Measurements from ENCODE around the gene COX17. TPM values are rescaled to one million over a fixed set of nuclear protein-coding genes. Genes with fewer than 3 reads are reported as not detected.

The COX17 gene
- total RNA-seq, 4 donors from 2014 or later: 16.2 to 43.1 (median 29.9) TPM

DNA sequence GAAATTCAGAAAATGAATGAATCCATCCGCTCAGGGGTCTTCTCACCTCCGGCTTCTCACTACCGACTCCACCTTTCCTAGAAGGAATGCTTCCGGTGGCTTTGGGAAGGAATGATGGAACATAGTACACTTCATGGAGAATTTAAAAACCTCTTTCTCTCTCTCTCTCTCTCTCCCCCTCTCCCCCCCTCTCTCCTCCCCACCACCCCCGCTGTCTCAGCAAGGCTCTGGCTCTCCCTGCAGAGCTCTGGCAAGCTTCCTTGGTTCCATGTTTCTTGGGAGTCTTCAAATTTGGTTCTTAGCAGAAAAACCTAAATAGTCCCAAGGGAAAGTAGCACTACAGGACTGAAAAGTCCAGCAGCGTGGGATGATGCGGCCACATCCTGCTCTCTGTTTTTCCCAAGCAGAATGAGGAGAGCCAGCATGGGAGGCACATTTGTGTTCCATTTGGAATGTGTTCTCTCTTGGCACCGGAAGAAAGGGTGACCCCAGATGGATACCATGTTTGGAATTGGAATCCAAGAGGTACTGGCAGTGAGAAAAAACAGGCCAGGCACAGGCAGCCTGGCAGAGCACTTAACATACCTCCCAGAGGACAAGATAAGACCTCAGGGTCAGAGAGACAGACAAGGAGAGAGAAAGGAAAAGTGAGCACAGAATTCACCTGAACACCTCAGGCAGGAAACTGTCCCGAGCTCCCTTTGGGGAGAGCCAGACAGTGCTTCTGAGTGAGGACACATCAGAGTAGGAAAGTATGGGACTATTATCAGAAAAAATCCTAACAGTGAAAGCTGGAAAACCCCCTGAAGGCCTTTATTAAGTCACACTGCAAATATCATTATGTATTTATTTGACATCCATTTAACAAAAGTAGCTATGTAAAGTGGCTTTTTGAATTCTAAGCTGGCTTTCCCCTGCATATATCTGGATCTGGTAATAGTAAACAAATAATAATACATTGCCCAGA is 16.4 kb downstream of the COX17 start, which contains the start of gene POPDC2:
POPDC2 (minus strand) TSS at position 116 of the 967 bp plus-strand sequence. CDS start 166 bp downstream, outside the sequence.
- 68 to 76% methylated on average over 9 of the region's 9 CpGs for WGBS, 2 donors
- DNase-seq (ENCODE audit: low spot score in 2 of 2): no peak
- intact Hi-C loops (cut with DNase I; ENCODE audit: low total_unique reads): no loop called here
- no peak within 1 kb of the TSS for H3K4me3 ChIP-seq (ENCODE audit: low read depth, poor library complexity, severe bottlenecking)
- TF ChIP-seq POLR2A (IDR thresholded peaks at IDR 0.05): no peak
- TF ChIP-seq, protein P1, sequence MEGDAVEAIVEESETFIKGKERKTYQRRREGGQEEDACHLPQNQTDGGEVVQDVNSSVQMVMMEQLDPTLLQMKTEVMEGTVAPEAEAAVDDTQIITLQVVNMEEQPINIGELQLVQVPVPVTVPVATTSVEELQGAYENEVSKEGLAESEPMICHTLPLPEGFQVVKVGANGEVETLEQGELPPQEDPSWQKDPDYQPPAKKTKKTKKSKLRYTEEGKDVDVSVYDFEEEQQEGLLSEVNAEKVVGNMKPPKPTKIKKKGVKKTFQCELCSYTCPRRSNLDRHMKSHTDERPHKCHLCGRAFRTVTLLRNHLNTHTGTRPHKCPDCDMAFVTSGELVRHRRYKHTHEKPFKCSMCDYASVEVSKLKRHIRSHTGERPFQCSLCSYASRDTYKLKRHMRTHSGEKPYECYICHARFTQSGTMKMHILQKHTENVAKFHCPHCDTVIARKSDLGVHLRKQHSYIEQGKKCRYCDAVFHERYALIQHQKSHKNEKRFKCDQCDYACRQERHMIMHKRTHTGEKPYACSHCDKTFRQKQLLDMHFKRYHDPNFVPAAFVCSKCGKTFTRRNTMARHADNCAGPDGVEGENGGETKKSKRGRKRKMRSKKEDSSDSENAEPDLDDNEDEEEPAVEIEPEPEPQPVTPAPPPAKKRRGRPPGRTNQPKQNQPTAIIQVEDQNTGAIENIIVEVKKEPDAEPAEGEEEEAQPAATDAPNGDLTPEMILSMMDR (IDR thresholded peaks at IDR 0.05): no peak

DNA sequence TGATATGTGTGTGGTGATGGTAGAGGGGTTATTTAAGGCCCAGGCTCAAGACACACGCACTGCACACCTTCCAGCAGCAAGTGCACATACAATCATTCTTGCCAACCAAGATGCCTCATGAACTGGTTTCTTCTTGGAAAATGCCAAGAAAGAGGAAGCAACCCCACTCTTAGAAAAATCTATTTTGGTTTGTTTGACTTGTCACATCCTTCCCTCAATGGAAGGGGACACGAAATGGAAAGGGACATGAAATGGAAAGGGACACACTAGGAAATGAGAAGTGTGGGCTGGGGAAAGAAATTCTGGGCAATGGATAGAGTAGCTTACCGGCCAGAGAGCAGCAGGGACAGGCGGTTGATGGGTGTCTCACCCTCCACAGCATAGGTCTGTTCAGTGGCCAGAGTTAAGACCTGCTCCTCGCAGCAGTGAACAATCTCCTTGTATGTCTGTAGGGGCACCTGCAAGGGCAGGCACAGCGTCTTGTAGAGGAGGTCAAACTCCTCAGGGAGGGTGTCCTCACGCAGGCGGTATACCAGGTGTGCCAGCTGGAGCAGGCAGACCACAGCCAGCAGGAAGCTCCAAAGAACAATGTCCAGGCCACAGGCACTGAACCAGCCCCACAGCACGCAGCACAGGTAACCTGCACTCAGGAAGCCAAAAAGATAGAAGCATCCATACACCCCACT is 17.5 kb downstream of the COX17 start:
- WGBS, 2 donors: 82 to 83% methylated on average over 9 of the region's 9 CpGs

DNA sequence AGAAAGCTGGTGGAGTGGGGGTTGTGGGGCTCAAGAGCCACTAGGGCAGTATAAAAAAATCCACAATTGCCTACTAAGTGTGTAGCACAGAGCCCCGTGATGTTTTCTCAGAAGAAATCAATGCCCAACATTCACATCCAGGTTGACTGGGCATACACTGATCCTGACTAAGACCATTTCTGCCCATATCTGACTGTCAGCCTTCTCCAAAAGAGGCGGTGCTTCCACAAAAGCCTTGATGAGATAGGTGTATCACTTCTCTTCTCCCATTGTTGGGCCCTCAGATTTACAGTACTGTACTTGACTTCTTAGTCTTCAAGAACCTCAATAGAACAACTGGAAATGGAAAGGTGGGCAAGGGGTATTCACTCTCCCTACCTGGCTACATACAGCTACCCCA is 18.2 kb downstream of the COX17 start:
- 98 to 100% methylated on average over 2 of the region's 2 CpGs for WGBS, 2 donors
- intact Hi-C loops (cut with DNase I; ENCODE audit: low total_unique reads): no loop called here
- H3K4me3 ChIP-seq (ENCODE audit: low read depth, poor library complexity, severe bottlenecking): no peak overlapping the region

More for the DNA sequence above, 17.5 kb downstream of the COX17 start:
- H3K4me3 ChIP-seq (ENCODE audit: low read depth, poor library complexity, severe bottlenecking): no peak overlapping the region
- TF ChIP-seq, protein P1 (IDR thresholded peaks at IDR 0.05): no peak
- no peak for TF ChIP-seq POLR2A (IDR thresholded peaks at IDR 0.05)
- intact Hi-C loops (cut with DNase I; ENCODE audit: low total_unique reads): no loop called here
- no peak for DNase-seq (ENCODE audit: low spot score in 2 of 2)

DNA sequence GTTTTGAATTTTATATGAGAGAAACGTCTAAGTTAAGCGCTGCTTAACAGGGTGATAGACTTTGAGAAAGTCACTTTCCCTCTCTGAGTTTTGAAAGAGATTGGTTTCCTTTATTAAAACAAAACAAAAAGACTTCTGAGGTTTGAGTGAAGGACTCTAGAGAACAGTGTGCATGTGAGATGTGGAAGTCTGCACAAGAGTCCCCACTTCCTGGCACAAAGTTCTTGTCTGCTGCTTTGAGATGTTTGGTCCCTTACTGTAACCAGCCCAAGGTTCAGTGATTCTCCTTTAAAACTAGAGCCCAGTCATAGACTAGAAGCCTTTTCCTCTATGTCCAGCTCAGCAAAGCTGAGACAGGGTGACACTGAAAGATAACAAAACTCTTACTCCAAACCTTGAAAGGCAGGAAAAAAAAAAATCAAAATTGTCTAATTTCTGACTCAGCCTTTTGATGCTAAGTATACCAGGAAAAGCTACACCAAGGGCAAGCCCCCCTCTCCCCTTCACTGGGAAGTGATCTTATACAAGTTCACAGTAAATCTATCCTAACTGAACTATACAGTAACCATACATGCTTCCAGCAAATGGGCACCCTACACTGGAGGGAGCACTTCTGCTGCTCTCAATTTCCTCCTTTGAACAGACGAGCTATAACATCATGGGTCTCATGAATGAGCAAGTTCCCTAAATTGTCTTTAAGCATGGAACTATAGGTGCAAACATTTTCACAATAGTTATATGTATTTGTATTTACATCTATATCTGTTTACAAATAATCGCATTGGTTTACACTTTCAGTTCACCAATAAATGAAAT is 19.1 kb downstream of the COX17 start:
- 78 to 79% methylated on average over 4 of the region's 4 CpGs for WGBS, 2 donors
- DNase-seq (ENCODE audit: low spot score in 2 of 2): no peak
- H3K4me3 ChIP-seq (ENCODE audit: low read depth, poor library complexity, severe bottlenecking): no peak overlapping the region
- intact Hi-C loops (cut with DNase I; ENCODE audit: low total_unique reads): no loop called here
- TF ChIP-seq POLR2A (IDR thresholded peaks at IDR 0.05): no peak
- TF ChIP-seq, protein P1 (IDR thresholded peaks at IDR 0.05): no peak

More for the DNA sequence above, 18.2 kb downstream of the COX17 start:
- no peak for TF ChIP-seq POLR2A (IDR thresholded peaks at IDR 0.05)
- TF ChIP-seq, protein P1 (IDR thresholded peaks at IDR 0.05): no peak
- no peak for DNase-seq (ENCODE audit: low spot score in 2 of 2)

DNA sequence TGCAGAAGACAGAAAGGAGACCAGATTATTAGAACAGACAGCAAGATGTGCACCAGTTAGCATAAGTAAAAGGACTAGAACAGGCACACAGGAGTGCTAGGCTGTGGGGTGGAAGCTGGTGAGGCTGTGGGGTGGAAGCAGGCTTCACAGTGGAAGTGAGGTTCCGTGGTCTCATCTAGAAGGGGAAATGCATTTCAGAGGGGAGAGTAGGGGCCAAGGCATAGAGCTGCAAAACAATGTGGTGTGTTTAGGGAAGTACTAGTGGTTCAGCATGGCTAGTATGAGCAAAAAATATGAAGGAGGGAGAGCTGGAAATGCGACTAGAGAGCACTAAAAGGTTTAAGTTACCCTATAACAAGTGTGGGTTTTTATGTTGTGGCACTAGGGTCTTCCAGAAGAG is 23.3 kb downstream of the COX17 start:
- H3K4me3 ChIP-seq (ENCODE audit: low read depth, poor library complexity, severe bottlenecking): no peak overlapping the region
- DNase-seq (ENCODE audit: low spot score in 2 of 2): no peak
- 37 to 40% methylated on average over 2 of the region's 2 CpGs for WGBS, 2 donors
- TF ChIP-seq, protein P1 (IDR thresholded peaks at IDR 0.05): no peak
- no peak for TF ChIP-seq POLR2A (IDR thresholded peaks at IDR 0.05)
- intact Hi-C loops (cut with DNase I; ENCODE audit: low total_unique reads): no loop called here

Data from lower leg skin (tissue), 4 donors.